Activated CD4-positive, alpha-beta T cell treated with anti-CD3 and anti-CD28 coated beads, Interleukin-10, Interleukin-2, amounts not matched to agents 100 ng/mL and 50 ng/mL, durations not matched to agents 16 hours and 8 hours (primary cell): ENCODE results near the gene OR6B1.
"Not testable (repeated sequence)": the region's sequence is repeated elsewhere in the genome, so short reads cannot be mapped to it uniquely, and the experiment has no call there.

Experiments
- DNase-seq: peaks from one replicate; pipeline ENCODE4 v3.0.0-alpha.2; 2020

The OR6B1 gene

DNA sequence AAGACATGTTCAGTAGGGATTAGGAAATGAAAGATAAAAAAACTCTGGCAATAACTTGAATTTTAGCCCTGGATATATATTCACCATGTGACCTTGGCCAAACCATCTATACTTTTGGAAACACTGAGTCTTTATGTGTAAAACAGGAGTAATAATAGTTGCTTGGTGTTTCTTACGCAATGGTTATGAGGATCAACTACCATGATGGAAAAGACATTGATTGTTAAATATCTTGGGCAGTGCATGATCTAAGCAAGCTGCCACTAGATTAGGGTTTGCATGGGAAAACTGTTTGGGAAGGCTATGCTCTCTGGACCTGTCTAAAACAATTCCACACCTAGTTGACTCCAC is 6.5 kb downstream of the OR6B1 start:
- DNase-seq, result no peak

DNA sequence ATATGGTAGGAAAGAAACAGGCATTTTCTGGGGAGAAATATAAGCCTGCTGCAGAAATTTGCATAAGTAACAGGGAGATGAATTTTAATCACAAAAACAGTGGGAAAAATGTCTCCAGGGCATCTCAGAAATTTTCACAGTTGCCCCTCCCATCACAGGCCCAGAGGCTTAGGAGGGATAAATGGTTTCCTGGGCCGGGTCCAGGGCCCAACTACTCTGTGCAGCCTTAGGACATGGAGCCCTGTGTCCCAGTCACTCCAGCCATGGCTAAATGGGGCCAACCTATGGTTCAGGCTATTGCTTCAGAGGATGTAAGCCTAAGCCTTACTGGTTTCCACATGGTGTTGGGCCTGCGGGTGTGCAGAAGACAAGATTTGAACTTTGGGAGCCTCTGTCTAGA is 9.2 kb downstream of the OR6B1 start:
- no peak for DNase-seq

DNA sequence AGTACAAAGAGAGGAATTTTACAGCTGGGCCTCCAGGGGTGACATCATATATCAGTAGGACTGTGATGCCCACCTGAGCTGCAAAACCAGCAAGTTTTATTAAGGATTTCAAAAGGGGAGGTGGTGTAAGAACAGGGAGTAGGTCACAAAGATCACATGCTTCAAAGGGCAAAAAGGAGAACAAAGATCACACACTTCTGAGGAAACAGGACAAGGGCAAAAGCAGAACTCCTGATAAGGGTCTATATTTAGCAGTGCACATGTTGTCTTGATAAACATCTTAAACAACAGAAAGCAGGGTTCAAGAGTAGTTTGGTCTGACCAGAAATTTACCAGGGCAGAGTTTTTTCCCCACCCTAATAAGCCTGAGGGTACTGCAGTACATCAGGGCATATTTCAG is 9.9 kb downstream of the OR6B1 start:
- not testable (repeated sequence) for DNase-seq

DNA sequence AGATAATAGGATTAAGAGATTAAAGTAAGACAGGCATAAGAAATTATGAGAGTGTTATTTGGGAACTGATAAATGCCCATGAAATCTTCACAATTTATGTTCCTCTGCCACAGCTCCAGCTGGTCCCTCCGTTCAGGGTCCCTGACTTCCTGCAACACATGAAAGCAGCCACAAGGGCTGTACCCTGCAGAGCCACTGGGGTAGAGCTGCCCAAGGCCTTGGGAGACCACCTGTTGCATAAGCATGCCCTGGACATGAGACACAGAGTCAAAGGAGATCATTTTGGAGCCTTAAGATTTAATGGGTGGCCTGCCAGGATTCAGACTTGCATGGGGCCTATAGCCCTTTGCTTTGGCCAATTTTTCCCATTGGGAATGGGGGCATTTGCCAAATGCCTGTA is 10.7 kb downstream of the OR6B1 start:
- DNase-seq, result not testable (repeated sequence)

DNA sequence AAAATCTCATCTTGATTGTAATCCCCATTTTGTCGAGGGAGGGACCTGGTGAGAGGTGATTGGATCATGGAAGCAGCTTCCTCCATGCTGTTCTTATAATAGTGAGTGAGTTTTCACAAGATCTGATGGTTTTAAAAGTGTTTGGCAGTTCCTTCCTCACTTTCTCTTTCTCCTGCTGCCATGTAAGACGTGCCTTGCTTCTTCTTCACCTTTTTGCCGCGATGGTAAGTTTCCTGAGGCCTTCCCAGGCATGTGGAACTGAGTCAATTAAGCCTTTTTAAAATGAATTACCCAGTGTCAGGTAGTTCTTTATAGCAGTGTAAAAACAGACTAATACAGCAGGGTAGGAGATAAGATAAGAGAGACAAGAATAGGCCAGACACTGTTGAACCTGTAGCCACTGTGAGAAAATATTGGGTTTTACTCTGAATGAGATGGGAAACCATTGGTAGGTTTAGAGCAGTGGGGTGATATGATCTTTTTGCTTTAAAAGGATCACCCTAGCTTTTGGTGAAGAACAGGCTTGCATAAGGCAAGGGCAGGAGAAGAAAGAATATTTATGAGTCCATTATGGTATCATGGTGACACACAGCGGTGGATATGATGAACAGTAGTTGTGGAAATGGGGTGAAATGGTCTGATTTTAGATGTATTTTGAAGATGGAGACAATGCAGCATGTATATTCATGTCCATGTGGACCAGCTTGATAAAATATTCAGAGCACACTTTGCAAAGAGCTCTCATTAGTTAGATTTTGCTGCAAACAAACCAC is 11.5 kb downstream of the OR6B1 start:
- no peak for DNase-seq

DNA sequence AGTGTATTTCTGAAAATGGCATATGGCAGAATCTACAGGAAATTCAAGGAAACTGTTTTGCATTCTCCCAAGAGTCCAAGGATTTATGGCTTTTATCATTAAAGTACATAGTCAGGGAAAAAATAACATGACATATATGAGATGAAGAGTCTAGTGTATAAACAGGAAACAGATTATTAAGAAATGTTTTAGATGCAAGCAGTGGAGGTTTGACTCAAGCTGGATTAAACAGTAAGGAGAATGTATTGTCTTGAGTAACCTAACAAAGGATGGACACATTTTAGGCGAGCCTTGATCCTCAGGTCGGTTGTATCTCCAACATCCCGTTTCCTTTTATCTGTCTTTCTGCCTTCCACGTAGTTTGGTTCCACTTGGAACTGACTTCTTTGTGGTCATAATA is 17.9 kb downstream of the OR6B1 start:
- no peak for DNase-seq

DNA sequence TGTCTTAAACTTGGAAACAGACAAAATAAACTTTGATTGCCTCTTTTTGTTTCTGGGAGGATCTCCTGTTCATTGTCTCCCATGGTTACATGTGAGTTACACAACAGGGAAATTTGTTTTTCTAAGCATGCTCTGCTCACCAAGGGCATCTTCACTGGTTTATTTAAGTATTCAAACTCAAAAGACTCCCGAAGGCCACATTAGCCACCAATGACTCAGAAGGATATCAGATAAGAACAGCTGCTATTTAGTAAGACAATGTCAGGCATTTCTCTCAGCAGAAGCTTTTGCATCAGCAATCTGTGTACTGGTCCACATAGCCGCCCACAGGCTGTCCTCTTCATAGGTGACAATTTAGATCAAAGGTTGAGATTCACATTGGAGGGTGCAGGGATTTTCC is 19.3 kb downstream of the OR6B1 start:
- peak; percentile 1 for DNase-seq

DNA sequence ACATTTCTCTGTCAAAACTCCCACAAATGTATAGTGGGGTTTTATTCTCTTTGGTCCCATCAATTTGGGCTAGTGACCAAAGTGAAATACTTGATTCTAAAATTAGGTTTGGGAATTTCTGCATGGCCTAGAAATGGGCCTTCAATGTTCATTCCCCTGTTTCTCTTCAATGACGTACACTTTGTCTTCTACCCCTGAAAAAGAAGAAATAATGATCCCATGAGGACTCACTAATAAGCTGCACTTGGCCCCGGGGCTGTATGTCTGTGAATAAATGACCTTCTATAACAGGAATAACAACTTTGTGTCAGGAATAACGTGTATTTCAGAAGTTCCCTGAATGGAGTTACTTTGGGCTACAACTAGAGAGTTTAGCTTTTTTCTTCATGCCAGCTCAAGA is 20.2 kb downstream of the OR6B1 start:
- DNase-seq, result no peak

DNA sequence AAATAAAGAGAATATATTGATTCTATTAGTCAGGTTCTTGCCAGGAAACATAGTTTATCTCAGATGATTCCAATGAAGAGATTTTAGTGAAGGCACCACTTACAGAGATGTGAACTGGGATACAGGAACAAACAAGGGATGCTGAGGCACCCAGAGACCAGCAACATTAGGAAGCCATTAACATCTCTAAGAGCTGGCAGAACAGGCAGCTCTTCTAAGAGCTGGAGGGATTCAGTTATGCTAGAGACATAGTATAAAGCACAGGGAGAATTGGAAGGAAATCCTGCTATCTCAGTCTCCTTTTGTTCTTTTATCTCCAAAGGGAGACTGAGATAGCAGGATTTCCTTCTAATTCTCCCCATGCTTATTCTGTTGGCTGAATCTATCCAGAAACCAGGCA is 22.0 kb downstream of the OR6B1 start:
- DNase-seq, result no peak

DNA sequence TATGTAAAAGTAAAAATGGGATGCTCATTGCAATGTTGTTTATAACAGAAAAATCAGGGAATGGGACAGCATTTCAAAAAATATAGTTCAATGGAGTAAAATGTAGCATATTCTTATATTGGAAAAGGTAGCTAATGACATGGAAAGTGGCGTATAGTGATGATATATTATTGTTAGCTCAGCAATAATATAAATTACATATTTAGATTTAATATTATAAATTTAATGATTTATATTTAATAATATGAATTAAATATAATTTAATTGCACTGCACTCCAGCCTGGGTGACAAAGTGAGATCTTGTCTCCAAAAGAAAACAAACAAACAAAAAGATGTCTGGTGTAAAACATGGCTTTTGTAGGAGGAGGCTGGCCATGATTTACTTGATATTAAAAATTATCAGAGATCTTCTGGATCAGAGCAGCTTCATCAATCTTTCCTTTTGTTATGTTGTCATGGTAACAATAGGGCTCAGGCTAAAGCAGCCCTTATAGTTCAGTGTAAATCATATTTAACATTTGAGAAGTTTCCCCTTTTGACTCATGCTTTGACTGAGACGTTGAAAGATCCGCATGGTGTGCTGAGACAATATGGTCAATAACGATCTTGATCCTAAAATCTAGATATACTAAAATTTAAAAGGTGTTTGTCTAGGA is 23.2 kb downstream of the OR6B1 start:
- no peak for DNase-seq

DNA sequence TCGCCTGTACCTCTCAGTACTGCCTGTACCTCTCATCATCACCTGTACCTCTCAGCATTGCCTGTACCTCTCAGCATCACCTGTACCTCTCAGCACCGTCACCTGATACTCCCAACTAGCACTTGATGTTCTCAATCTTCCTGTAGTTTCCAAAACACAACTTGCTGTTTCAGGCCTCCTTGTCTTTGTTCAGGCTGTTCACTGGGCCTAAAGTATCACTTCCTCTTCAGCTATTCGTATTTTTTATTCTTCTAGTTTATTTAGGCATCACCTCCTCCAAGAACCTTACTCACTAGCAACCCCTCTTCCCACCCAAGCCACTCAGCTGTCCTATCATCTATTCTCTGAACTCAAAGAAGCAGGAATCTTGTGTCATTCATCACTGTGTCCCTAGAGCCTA is 24.1 kb downstream of the OR6B1 start:
- no peak for DNase-seq

DNA sequence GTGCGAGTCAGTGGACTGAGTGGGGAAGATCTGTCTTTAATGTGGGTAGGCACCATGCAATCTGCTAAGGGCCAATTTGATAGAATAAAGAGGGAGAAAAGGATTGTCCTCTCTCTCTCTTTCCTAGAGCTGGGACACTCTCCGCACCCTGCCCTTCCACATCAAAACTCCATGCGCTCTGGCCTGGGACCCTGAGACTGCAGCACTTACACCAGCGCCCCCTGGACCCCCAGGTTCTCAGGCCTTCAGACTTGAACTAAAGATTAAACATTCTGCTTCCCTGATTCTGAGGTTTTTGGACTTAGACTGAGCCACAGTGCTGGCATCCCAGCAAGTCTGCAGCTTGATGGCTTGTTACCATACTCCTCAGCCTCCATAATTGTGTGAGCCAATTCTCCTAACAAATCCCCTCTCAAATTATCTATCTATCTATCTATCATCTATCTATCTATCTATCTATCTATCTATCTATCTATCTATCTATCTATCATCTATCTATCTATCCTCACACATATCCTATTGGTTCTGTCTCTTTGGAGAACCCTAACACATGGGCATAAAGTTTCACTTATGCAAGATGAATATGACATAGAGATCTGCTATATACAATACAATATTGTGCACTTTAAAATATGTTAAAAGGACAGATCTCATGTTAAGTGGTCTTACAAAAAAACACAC is 26.2 kb downstream of the OR6B1 start:
- DNase-seq, result no peak

DNA sequence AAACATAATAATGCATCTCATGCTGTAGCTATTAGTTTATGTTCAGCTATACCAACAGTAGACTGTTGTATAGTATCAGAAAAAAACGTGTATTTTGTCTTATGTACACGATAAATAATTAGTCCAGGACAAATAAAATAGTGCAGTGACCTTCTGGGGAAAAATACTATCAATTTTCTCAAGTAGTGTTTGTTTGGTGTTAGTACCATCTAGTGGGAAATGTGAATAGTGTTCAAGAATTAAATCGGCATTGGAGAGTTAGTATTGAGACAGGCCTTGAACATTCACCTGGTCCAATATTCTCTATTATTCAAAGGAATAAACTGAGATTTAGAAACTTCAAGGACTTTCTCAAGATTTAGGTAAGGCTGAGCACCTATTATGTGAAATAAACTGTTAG is 26.9 kb downstream of the OR6B1 start:
- DNase-seq, result peak; percentile 5

DNA sequence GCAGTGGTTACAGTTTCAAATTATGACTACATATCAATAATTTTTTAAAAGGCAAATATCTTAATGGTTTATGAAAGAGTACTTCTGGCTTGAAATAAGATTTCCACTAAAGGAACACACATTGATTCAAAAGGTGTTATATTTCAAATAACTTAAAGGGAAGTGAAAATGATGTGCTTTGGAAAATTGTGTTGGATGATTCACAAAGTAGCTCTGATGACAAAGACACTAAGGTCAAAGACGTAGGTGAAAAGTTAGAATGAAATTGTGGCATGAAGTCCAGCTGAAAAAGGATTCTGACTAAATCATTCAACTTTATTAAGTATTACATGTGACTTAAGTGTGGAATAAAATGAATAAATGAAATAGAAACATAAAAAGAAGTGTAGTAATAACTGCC is 27.9 kb downstream of the OR6B1 start:
- DNase-seq, result no peak

DNA sequence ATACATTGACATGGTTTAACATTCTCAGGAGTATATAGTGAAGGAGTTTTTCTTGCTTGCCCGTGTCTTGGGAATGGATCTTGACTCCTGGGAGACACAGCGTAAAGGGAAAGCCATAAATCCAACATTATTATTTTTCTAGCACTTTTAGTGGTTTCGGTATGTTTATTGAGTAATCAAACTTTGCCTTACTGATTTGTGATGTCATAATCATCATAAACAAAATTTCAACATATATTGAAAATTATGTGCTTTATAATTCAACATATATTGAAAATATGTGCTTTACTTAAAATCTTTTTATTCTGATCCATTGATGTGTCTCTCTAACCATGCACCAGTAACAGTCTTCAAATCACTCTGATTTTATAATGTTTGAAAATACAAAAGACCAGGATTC is 28.4 kb downstream of the OR6B1 start:
- no peak for DNase-seq

DNA sequence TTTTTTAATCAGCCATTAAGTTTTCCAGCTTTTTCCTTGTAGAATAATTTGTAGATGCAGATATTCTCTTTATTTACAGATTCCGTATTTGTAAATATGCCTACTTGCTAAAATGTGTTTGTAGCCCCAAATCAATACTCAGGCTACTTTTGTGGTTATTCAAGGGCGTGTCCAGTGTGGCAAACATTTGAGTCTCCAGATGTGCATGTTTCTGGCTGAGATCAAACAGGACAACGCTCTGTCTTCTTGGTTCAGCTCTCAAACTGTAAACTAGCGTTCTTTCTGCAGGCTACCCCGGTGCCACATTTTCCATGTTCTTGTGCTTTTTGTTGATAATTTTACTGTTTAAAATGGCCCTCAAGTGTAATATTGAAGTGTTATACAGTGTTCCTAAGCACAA is 32.4 kb downstream of the OR6B1 start:
- no peak for DNase-seq

DNA sequence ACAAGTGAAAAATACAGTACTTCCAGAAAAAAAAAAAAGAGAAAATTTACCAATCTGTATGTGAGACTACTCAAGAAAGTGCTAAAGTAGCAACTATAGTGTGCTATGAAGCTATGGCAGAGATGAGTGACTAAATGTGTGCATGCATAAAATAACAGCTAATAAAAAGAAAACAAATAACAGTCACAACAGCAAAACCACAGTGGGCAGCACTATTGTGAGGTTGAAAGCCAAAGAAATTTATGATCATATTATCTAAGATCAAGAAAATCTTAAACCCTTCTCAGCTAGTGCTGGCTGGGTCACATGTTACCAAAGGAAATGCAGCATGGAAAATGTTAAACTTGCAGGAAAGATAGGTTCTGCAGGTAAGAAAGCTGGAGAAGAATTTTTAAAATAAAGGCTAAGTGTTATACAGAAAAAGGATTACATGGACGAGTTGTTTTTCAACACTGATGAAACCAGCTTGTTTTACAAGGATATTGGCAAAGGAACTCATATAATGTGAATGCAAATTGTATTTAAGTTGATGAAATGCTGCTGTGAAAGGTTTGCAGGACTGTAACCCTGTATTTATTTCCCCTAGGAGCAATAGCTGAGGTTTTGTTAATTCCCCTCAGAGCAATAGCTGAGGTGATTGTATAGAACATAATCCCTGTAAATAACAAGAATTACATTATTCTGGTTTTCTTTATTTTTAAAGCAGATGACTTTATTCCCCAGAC is 33.0 kb downstream of the OR6B1 start:
- no peak for DNase-seq

DNA sequence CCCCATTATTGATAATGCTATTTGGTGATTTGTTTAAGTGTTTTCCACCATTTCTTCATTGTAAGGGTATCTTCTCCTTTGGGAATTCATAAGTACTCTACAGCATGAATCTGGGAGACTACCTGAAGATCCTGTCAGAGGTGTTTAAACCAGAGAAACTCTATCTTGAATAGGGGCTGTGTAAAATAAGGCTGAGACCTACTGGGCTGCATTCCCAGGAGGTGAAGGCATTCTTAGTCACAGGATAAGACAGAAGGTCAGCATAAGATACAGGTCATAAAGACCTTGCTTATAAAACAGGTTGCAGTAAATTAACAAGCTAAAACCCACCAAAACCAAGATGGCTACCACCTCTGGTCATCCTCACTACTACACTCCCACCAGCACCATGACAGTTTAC is 35.3 kb downstream of the OR6B1 start:
- no peak for DNase-seq

DNA sequence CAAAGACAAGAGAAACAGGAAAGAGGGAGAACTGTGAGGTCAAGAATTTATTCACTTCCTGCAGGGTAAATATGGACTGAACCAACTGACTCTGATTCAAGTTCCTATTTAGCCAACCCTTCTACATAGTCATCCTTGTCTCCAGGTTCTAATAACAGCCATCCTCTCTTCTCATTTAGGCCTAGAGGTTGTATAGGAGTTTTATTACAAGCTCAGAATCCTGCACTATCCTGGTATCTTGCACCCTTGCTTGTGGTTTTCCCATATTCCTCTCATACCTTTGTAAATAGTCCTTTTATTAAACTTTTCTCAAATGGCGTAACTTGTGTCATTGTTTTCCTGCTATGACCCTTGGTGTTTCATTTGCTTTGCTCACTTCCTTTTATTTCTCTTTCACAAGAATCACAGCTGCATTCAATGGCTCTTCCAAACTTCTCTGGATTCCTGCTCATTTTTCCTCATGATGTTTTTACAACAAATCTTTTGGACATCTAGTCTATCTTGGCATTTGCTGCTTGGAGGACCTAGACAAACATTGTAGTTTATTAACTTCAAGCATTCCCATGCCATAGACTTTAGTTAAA is 36.3 kb downstream of the OR6B1 start:
- no peak for DNase-seq

DNA sequence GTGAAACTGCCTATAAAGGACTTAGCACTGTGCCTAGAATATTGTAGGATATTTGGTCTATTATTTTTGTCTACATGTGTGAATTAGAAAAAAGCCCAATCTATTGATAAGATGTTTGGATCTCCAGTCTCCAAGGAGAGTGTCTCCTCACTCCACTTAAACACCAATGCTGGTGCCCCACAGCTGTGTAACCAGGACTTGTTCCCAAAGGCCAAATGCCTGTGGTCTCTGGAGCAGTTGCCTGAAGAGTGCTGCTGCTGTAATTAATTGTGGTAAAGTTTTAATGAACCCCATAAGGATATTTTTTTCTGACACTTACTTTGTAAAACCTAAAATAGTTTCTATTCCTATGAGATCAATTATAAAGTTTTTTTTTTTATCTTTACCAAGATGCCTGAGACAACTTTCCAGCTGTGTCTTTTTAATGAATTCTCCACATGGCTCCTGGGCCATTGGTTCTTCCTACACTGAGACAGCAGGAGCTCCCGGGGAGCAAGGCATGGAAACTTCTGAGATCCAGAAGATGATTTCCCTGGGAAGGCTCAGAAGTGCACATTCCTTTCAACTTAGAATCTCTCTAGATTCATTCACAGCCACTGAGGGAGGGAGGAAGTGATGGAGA is 37.4 kb downstream of the OR6B1 start:
- no peak for DNase-seq

DNA sequence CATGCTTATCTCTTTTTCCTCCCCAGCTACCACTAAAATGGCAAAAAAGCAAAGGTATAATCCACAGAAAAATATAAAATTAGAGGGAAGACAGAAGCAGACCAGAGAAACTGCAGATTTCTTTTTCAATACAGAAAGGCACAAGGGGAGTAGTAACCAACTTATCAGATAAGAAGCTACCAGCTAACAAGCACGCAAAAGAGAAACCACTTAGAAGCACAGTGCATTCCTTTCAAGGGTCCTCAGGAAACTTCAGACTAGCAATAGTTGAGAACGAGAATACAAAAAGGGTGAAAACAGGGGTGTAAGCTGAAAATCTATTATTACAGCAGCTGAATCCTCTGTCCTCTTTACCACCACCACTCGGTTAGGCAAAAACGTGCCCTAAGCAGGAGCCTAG is 38.8 kb downstream of the OR6B1 start:
- no peak for DNase-seq

DNA sequence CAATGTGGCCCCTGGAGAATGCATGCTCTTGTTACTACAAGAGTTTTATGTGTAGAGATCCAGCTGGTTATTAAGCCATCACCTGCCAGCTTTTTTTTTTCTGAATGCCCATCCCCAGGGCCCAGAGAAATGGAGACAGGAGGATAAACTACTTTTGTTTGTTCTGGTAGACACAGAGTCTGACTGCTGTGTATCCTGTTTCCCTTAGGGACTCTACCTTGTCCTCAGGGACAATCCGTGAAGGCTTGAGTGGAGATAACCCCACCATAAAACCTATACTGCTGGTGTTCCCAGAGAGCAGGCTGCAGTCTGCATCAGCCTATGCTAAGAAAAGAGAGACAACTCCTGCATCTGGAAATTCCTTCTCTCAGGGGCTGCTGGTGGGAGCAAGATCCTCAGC is 48.5 kb downstream of the OR6B1 start, which contains the start of gene OR2A5:
Gene OR2A5, plus strand, starts transcription at position 301 of the 400 bp plus-strand sequence. CDS start 1,454 bp downstream, outside the sequence.
- DNase-seq, result no peak

DNA sequence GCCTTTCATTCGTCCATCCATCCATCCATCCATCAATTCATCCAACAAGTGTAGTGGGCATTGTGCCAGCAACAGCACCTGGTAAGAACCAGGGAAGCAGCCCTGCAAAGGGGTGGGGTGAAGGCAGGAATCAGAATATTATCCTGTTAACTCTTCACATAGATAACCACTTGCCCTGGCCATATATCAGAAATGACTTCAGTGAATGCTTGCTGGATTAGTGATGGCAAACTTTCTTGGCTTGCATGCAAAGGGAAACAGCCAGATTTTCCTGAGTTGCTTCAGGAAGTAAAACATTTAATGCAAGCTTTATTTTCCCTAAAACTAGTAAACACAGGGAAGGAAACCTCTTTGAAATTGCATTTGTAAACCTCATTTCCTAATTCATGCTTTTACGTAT is 49.4 kb downstream of the OR6B1 start:
- no peak for DNase-seq
